Fibroblast of the conjunctiva (primary cell): ENCODE results near the gene PRSS33.

Source experiments
- DNase-seq: peaks from one replicate; pipeline ENCODE4 v3.0.0-alpha.2; 2010; ENCODE audit warnings: low read depth

Gene PRSS33

GRCh38 chr16:2741168-2741567 is 46.2 kb downstream of the PRSS33 start:
- no peak for DNase-seq

- no peak for DNase-seq
These were observed 46.9 kb downstream of the PRSS33 start for GRCh38 chr16:2740476-2740875.

- DNase-seq: no peak
These were observed 47.5 kb downstream of the PRSS33 start for GRCh38 chr16:2739625-2740430.

- no peak for DNase-seq
These were observed 48.7 kb downstream of the PRSS33 start for GRCh38 chr16:2738615-2739014.

DNA sequence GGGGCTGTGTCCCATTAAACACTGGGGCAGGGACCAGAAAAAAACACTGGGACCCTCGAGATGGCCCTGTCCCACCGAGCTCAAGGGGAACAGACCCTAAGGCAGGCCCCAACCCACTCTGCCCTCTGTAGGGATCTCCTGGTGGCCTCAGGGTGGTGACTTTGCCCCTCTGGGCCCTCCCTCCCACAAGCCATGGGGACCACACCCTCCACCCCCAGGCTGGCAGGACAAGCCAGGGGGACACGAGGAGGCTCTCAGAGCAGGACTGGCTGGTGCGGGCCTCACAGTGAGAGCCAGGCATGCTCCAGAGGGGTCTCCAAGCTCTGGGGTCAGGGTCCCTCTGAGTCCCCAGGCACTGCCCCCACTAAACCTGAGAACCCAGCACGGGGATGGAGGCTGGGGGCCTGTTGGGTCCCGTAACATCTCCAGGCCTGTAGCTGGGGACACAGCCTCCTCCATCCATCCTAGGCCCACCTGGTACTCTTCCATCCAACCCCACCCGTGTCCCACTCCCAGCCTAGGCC is 49.4 kb downstream of the PRSS33 start:
- DNase-seq: no peak

- no peak for DNase-seq
These were observed 50.1 kb downstream of the PRSS33 start for GRCh38 chr16:2737238-2737605.

DNA sequence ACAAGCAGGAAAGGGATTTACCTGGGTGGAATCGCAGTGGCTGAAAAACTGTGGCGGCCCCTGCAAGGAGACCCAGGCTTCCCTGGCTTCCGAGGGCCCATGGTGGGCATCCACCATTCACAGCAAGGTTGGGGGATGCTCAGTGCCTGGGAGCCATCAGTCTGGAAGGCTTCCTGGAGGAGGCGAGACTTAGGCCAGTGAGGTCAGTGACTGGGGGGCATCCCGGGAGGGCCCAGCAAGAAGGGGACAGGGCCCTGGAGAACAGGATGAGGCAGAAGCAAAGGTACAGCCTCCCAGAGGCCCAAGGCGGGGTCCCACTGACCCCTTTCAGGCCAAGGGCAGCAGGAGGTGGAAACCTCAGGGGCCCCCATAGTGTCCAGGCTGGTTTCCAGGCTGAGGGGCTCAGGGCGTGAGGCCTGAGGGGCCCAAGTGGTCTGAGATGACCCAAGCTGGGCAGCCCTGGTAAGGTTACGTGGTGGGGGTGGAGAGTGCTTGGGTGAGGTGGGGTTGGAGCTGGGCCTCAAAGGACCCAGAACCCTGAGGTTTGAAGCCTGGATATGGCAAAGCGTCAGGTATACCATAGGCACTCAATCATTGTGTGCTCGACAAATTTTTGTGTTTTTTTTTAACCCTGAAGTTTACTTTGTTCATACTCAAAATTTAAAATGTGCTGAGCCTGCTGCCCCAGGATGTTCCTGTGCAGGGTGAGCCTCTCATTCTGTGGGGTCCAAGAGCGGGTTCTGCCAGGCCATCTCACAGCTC is 50.7 kb downstream of the PRSS33 start:
- no peak for DNase-seq

- DNase-seq: no peak
These were observed 52.4 kb downstream of the PRSS33 start for GRCh38 chr16:2734844-2735515.
